H9 (cell line): ENCODE data around the gene MAP1S. TPM values are rescaled to one million over a fixed set of nuclear protein-coding genes. Genes with fewer than 3 reads are reported as not detected.

Experiments used
- DNase-seq: peaks from one replicate; pipeline ENCODE4 v3.0.0-alpha.2; 2017
- H2AFZ ChIP-seq: one replicate; pipeline ENCODE4 v1.6.1; 2013; ENCODE audit warnings: mild to moderate bottlenecking, low read length, control low read depth, moderate library complexity
- H2AK5ac ChIP-seq: 2 replicates; pipeline ENCODE4 v1.6.1; 2013; ENCODE audit warnings: low read length, control low read depth, mixed read lengths; ENCODE audit not compliant: insufficient read length
- H2BK120ac ChIP-seq: one replicate; pipeline ENCODE4 v1.6.1; 2013; ENCODE audit warnings: low read depth, mild to moderate bottlenecking, low read length, control low read depth, inconsistent platforms; ENCODE audit not compliant: poor library complexity, severe bottlenecking
- H2BK12ac ChIP-seq: 2 replicates; pipeline ENCODE4 v1.6.1; 2013; ENCODE audit warnings: low read length, control low read depth, mixed read lengths, low read depth; ENCODE audit not compliant: insufficient read length
- H2BK15ac ChIP-seq: 2 replicates; pipeline ENCODE4 v1.6.1; 2013; ENCODE audit warnings: low read depth, low read length, control low read depth
- H2BK20ac ChIP-seq: one replicate; pipeline ENCODE4 v1.6.1; 2013; ENCODE audit warnings: low read depth, mild to moderate bottlenecking, low read length, control low read depth, inconsistent platforms; ENCODE audit not compliant: poor library complexity, severe bottlenecking
- H2BK5ac ChIP-seq: 2 replicates; pipeline ENCODE4 v1.6.1; 2013; ENCODE audit warnings: low read length, control low read depth, mixed read lengths; ENCODE audit not compliant: insufficient read length
- H3K14ac ChIP-seq: 2 replicates; pipeline ENCODE4 v1.6.1; 2013; ENCODE audit warnings: low read length, control low read depth; ENCODE audit not compliant: insufficient read depth
- H3K18ac ChIP-seq: 2 replicates; pipeline ENCODE4 v1.6.1; 2013; ENCODE audit warnings: low read depth, mild to moderate bottlenecking, mixed read lengths, low read length, control low read depth; ENCODE audit not compliant: insufficient read length
- H3K23ac ChIP-seq: 2 replicates; pipeline ENCODE4 v1.6.1; 2013; ENCODE audit warnings: low read length, control low read depth, mixed read lengths, low read depth; ENCODE audit not compliant: insufficient read length
- H3K23me2 ChIP-seq: 2 replicates; pipeline ENCODE4 v1.6.1; 2013; ENCODE audit warnings: low read depth, mild to moderate bottlenecking, mixed read lengths, low read length, control low read depth; ENCODE audit not compliant: insufficient read length, poor library complexity, severe bottlenecking
- H3K27ac ChIP-seq: 2 replicates; pipeline ENCODE4 v1.5.1; 2013; ENCODE audit warnings: low read length, control low read depth, mixed read lengths, low read depth; ENCODE audit not compliant: insufficient read length
- H3K27me3 ChIP-seq: 2 replicates; pipeline ENCODE4 v1.6.1; 2013; ENCODE audit warnings: low read length, control low read depth, inconsistent platforms; ENCODE audit not compliant: insufficient read depth
- H3K4ac ChIP-seq: 2 replicates; pipeline ENCODE4 v1.6.1; 2013; ENCODE audit warnings: low read depth, mild to moderate bottlenecking, control low read depth, inconsistent platforms, low read length, moderate library complexity
- H3K4me1 ChIP-seq: 2 replicates; pipeline ENCODE4 v1.6.1; 2013; ENCODE audit warnings: low read length, control low read depth, inconsistent platforms; ENCODE audit not compliant: insufficient read depth
- H3K4me2 ChIP-seq: 2 replicates; pipeline ENCODE4 v1.6.1; 2013; ENCODE audit warnings: low read length, control low read depth, mixed read lengths; ENCODE audit not compliant: insufficient read length, insufficient read depth
- H3K56ac ChIP-seq: 2 replicates; pipeline ENCODE4 v1.6.1; 2013; ENCODE audit warnings: low read depth, mild to moderate bottlenecking, mixed read lengths, low read length, control low read depth; ENCODE audit not compliant: insufficient read length
- H3K79me1 ChIP-seq: 2 replicates; pipeline ENCODE4 v1.6.1; 2013; ENCODE audit warnings: low read depth, mild to moderate bottlenecking, moderate library complexity, low read length, control low read depth, inconsistent platforms; ENCODE audit not compliant: insufficient read depth, poor library complexity, severe bottlenecking
- H3K79me2 ChIP-seq: 2 replicates; pipeline ENCODE4 v1.6.1; 2013; ENCODE audit warnings: low read length, control low read depth, inconsistent platforms; ENCODE audit not compliant: insufficient read depth
- H3K9ac ChIP-seq: 2 replicates; pipeline ENCODE4 v1.6.1; 2013; ENCODE audit warnings: low read length, control low read depth, mixed read lengths; ENCODE audit not compliant: insufficient read length; ENCODE audit errors: extremely low read depth
- H3K9me3 ChIP-seq: one replicate; pipeline ENCODE4 v1.6.1; 2013; ENCODE audit warnings: low read depth, low read length, inconsistent platforms; ENCODE audit not compliant: control insufficient read depth
- H3T11ph ChIP-seq: one replicate; pipeline ENCODE4 v1.6.1; 2013; ENCODE audit warnings: mild to moderate bottlenecking, low read length, control low read depth, inconsistent platforms
- H4K20me1 ChIP-seq: one replicate; pipeline ENCODE4 v1.6.1; 2013; ENCODE audit not compliant: control insufficient read depth, insufficient read length, insufficient read depth
- H4K5ac ChIP-seq: 2 replicates; pipeline ENCODE4 v1.6.1; 2013; ENCODE audit warnings: low read depth, mild to moderate bottlenecking, mixed read lengths, low read length, control low read depth; ENCODE audit not compliant: insufficient read length
- H4K8ac ChIP-seq: replicated peaks from 2 replicates; pipeline ENCODE4 v1.6.1; 2013; ENCODE audit warnings: low read length, control low read depth, mixed read lengths, low read depth; ENCODE audit not compliant: insufficient read length
- H4K91ac ChIP-seq: 2 replicates; pipeline ENCODE4 v1.6.1; 2013; ENCODE audit warnings: low read depth, mild to moderate bottlenecking, moderate library complexity, mixed read lengths, low read length, control low read depth; ENCODE audit not compliant: insufficient read length
- H3K27ac Mint-ChIP-seq, 3 experiments: 2 replicates in 2 of 3; 3 replicates in 1 of 3; pipeline ENCODE4 v1.8.0; 2020 to 2021; ENCODE audit warnings: mixed read lengths in 3 of 3, mild to moderate bottlenecking in 1 of 3, moderate library complexity in 1 of 3
- H3K27me3 Mint-ChIP-seq: 2 replicates; pipeline ENCODE4 v1.8.0; 2021; ENCODE audit warnings: low read depth, mild to moderate bottlenecking, moderate library complexity, mixed read lengths
- H3K36me3 Mint-ChIP-seq, 3 experiments: 2 replicates in 2 of 3; 3 replicates in 1 of 3; pipeline ENCODE4 v1.8.0; 2020 to 2021; ENCODE audit warnings: low read depth in 3 of 3, mixed read lengths in 3 of 3; ENCODE audit not compliant: insufficient read depth in 1 of 3
- H3K4me1 Mint-ChIP-seq, 2 experiments: 2 replicates each; pipeline ENCODE4 v1.8.0; 2020; ENCODE audit warnings: mixed read lengths in 2 of 2
- H3K4me3 Mint-ChIP-seq, 2 experiments: 2 replicates in 1 of 2; 3 replicates in 1 of 2; pipeline ENCODE4 v1.8.0; 2020 to 2021; ENCODE audit warnings: mild to moderate bottlenecking in 2 of 2, mixed read lengths in 2 of 2, moderate library complexity in 1 of 2
- H3K9me3 Mint-ChIP-seq, 2 experiments: 2 replicates in 1 of 2; 3 replicates in 1 of 2; pipeline ENCODE4 v1.8.0; 2020; ENCODE audit warnings: mild to moderate bottlenecking in 2 of 2, mixed read lengths in 2 of 2, moderate library complexity in 1 of 2
- WGBS: extraction: QIAGEN DNeasy Blood & Tissue Kit; methylation state at CpG from one replicate; pipeline ENCODE4 v1.1.7; 2013; ENCODE audit warnings: missing lambda C conversion rate, low lambda C conversion rate, mixed read lengths; ENCODE audit not compliant: insufficient read length; ENCODE audit errors: extremely low coverage; 5-methylcytosine and 5-hydroxymethylcytosine counted together
- total RNA-seq: library from RNA; stranded (reverse); gene quantifications from 2 replicates; pipeline ENCODE4 v1.2.1, GENCODE V29; 2021
- TF ChIP-seq, protein P1 (sequence below): fragments of 200-600 bp; sonication (generic); conservative IDR thresholded peaks from 3 replicates; pipeline ENCODE4 v1.8.0; 2021; ENCODE audit warnings: antibody characterized with exemption, mild to moderate bottlenecking

Gene MAP1S
- total RNA-seq, 1 experiment from 2014 or later = 160 TPM

DNA sequence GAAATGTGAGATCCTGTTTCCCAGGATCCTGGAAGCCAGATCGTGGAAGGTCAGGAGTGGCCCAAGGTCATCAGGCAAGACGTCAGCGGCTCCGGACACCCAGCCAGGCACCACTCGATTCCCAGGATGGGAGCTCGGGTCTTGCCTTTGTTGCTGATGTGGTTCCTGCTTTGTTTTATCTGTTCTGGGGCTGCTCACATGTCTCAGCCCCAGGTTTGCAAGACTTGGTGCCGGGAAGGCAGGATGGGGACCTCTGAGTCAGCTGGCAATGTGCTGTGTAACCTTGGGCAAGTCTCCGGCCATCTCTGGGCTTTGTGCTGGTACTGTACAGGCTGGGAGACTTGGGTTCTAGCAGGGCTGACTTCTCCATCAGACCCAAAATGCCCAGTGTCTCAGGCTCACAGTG, 30.6 kb downstream of the MAP1S start:
- Histone ChIP-seq H2AK5ac (no peak overlapping the region), H2AFZ (no peak overlapping the region), H2BK120ac (no peak overlapping the region), H2BK5ac (no peak overlapping the region), H3K23ac (no peak overlapping the region), H3K18ac (no peak overlapping the region), H3T11ph (no peak overlapping the region), H4K91ac (no peak overlapping the region), H3K79me1 (no peaks in the 10 kb centered on the region), H3K9ac (no peak overlapping the region), H3K9me3 (no peaks in the 10 kb centered on the region), H4K20me1 (no peaks in the 10 kb centered on the region), H4K8ac (no peak overlapping the region), H3K4me1 (no peaks in the 10 kb centered on the region), H2BK20ac (no peak overlapping the region), H3K23me2 (peaks cover 5% of the 10 kb centered on the region), H2BK15ac (no peak overlapping the region), H3K56ac (no peak overlapping the region), H2BK12ac (no peak overlapping the region), H3K27ac (peak overlapping the region; percentile 16), H3K14ac (no peak overlapping the region), H3K4me2 (no peak overlapping the region), H3K79me2 (no peaks in the 10 kb centered on the region; the same call in 1 of the 2 replicates), H3K27me3 (no peaks in the 10 kb centered on the region), H3K4ac (no peak overlapping the region), H4K5ac (no peak overlapping the region)
- H3K4me1 Mint-ChIP-seq = peaks cover 0 to 31% of the 10 kb centered on the region in 2 experiments
- no CpG with 5 or more reads among the region's 8 CpGs for WGBS
- TF ChIP-seq, protein P1, sequence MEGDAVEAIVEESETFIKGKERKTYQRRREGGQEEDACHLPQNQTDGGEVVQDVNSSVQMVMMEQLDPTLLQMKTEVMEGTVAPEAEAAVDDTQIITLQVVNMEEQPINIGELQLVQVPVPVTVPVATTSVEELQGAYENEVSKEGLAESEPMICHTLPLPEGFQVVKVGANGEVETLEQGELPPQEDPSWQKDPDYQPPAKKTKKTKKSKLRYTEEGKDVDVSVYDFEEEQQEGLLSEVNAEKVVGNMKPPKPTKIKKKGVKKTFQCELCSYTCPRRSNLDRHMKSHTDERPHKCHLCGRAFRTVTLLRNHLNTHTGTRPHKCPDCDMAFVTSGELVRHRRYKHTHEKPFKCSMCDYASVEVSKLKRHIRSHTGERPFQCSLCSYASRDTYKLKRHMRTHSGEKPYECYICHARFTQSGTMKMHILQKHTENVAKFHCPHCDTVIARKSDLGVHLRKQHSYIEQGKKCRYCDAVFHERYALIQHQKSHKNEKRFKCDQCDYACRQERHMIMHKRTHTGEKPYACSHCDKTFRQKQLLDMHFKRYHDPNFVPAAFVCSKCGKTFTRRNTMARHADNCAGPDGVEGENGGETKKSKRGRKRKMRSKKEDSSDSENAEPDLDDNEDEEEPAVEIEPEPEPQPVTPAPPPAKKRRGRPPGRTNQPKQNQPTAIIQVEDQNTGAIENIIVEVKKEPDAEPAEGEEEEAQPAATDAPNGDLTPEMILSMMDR = no peak
- no peak for DNase-seq
- peaks cover 0 to under 1% (median 0%) of the 10 kb centered on the region in 3 experiments; a peak in 2 of 7 replicates for H3K36me3 Mint-ChIP-seq
- no peaks in the 10 kb centered on the region; the same call in 1 of the 2 replicates for H3K27me3 Mint-ChIP-seq
- H3K27ac Mint-ChIP-seq = no peak overlapping the region
- peak overlapping the region in 1 of 2 experiments; percentile 12; a peak in 1 of 5 replicates for H3K4me3 Mint-ChIP-seq
- H3K9me3 Mint-ChIP-seq = no peaks in the 10 kb centered on the region
